ENCODE measurements around the gene SLC10A7. TPM values are rescaled to one million over a fixed set of nuclear protein-coding genes. Genes with fewer than 3 reads are reported as not detected.

Gene SLC10A7
- total and polyA plus RNA-seq, 10 of the 15 experiments (the other 5 are each of a cell fraction or from before 2014, with no cell fraction given): 4.6 to 23.7 (median 15.6) TPM

- Histone ChIP-seq H3K4me3 (no peak overlapping the region), H4K20me1 (ENCODE audit: control insufficient read depth, insufficient read depth) (no peaks in the 10 kb centered on the region), H3K9ac (ENCODE audit: control insufficient read depth, insufficient read depth, low read length) (no peak overlapping the region), H3K79me2 (ENCODE audit: control insufficient read depth, insufficient read depth, low read length) (no peaks in the 10 kb centered on the region), H3K27me3 (replicated peaks in 1 of 2; ENCODE audit: control insufficient read depth in 2 of 2, insufficient read depth in 2 of 2, low read length in 1 of 2) (no peaks in the 10 kb centered on the region), H3K36me3 (ENCODE audit: control insufficient read depth in 2 of 2, insufficient read depth in 2 of 2, low read length in 1 of 2) (peaks cover 0 to 1% of the 10 kb centered on the region in 2 experiments; a peak in 1 of 4 replicates), H2AFZ (ENCODE audit: control insufficient read depth, low read depth, low read length) (no peak overlapping the region), H3K4me1 (ENCODE audit: control insufficient read depth, insufficient read depth, low read length) (no peaks in the 10 kb centered on the region), H3K27ac (ENCODE audit: control insufficient read depth, insufficient read depth) (no peak overlapping the region), H3K9me3 (replicated peaks; ENCODE audit: control insufficient read depth, insufficient read depth, low read length) (no peaks in the 10 kb centered on the region), H3K4me2 (ENCODE audit: control insufficient read depth, insufficient read depth) (no peak overlapping the region)
- 89% methylated on average over 6 of the region's 6 CpGs for WGBS (ENCODE audit: insufficient coverage, insufficient replicate concordance, low lambda C conversion rate, missing lambda C conversion rate)
- RAD21 ChIA-PET (ENCODE audit: unreplicated experiment): no interaction called here
- POLR2A ChIA-PET: no interaction called here
- ATAC-seq (no peak), FAIRE-seq (no peak), DNase-seq (ENCODE audit: low read depth, low spot score) (no peak)
- in situ Hi-C loops (cut with MboI) (no loop called here), intact Hi-C loops (cut with micrococcal nuclease; ENCODE audit: unreplicated experiment) (no loop called here)
- SMC1A ChIA-PET (ENCODE audit: uncharacterized antibody, unreplicated experiment): interaction anchor here (4.5 kb wide), 1 partner anchor 16 kb away, joined by 36 read pairs; no protein-coding TSS in a partner anchor
- CTCF ChIA-PET: interaction anchor here (1.1 to 7.4 kb wide), 3 partner anchors 15 to 59 kb away, joined by 3 to 45 read pairs (median 17); no protein-coding TSS in a partner anchor
- no TSS peak for BruUV-seq (replicated peaks)
- TF ChIP-seq RUNX3 (IDR thresholded peaks at IDR 0.05; ENCODE audit: low read length) (no peak), ETV6 (conservative IDR thresholded peaks at IDR 0.05 in 1 of 2, IDR thresholded peaks at IDR 0.05 in 1 of 2; ENCODE audit: borderline replicate concordance in 1 of 2, low read depth in 1 of 2) (no peak), HDAC6 (IDR thresholded peaks at IDR 0.05; ENCODE audit: unreplicated experiment) (no peak), CBX5 (IDR thresholded peaks at IDR 0.05; ENCODE audit: low read depth) (no peak), STAT1 (conservative IDR thresholded peaks at IDR 0.05) (no peak), ZNF592 (IDR thresholded peaks at IDR 0.05) (no peak), TCF7 (IDR thresholded peaks at IDR 0.05; ENCODE audit: borderline replicate concordance) (no peak), STAT3 (IDR thresholded peaks at IDR 0.05; ENCODE audit: low read depth, low read length) (no peak), RB1 (IDR thresholded peaks at IDR 0.05; ENCODE audit: borderline replicate concordance) (no peak), MEF2A (IDR thresholded peaks at IDR 0.05; ENCODE audit: insufficient read depth, low read depth, low read length) (no peak), CBX3 (IDR thresholded peaks at IDR 0.05; ENCODE audit: borderline replicate concordance, low read depth) (no peak)
Observed at GRCh38 chr4:146327859-146328650, 193.7 kb downstream of the SLC10A7 start.
